SIG-M5 treated with dmso at 0.1 percent for 504 hours (cell line): Measurements from ENCODE around the gene NTM.
"Not testable (repeated sequence)": the region's sequence is repeated elsewhere in the genome, so short reads cannot be mapped to it uniquely, and the experiment has no call there.

Experiments used
- DNase-seq: peaks from one replicate; lab custom pipeline; 2025; ENCODE audit not compliant: unreplicated experiment; lab: John Stamatoyannopoulos, UW

NTM gene

GRCh38 chr11:131906963-131907362 is 536.5 kb downstream of the NTM start:
- DNase-seq: no peak

GRCh38 chr11:131907371-131907770 is 537.0 kb downstream of the NTM start:
- DNase-seq: no peak

DNA sequence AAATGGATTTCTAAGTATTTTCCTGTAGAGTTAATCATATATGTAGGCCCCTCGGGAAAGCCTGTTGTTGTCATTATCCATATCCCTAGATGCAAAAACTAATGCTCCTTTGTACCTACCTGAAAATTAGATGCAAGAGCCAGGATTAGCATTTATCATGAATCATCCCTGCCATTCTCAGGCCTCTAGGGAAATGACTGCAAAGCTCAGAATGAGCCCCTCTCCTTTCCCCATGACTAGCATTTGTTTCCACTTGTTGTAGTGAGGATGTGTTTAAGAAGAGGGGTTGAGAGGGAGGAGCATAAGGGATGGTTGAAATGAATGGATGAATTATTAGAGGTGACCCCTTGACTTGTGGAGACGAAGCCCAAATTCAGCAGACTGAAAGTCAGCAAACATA is 537.9 kb downstream of the NTM start:
- no peak for DNase-seq

DNA sequence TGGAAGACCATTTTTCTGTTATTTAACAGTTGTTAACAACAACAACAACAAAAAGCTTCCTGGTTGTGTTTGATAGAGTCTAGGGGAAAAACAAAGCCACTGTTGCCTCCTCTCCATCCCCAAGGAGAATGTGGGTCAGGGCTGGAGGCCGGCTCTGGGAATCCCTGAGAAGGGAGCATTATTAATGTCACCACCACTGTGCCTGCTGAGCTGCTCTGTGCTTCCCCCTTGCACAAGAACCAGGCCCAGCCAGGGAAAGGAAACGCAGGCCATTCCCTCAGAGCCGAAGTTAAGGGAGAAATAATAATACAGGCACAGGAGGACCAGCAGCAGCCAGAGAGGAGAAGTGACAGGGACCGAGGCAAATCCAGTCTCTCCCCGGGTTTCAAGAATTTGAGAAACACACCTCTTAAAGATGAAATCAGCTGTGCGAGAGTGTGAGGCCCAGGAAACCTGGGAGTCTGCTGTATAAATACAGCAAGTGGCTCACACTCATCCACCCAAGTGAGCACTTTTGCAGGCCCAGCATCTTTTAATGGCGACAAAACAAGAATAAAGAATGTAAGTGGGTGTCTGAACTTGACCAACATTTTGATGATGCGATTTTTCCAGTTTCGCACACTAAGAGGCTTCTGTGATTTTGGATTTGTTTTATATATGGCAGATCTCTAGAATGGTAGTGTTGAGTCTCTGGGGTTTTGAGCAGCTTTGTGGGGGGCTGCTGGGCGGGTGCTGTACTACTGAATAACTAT is 539.2 kb downstream of the NTM start:
- DNase-seq: no peak

- DNase-seq: no peak
Observed at GRCh38 chr11:131910178-131910522, 539.7 kb downstream of the NTM start.

DNA sequence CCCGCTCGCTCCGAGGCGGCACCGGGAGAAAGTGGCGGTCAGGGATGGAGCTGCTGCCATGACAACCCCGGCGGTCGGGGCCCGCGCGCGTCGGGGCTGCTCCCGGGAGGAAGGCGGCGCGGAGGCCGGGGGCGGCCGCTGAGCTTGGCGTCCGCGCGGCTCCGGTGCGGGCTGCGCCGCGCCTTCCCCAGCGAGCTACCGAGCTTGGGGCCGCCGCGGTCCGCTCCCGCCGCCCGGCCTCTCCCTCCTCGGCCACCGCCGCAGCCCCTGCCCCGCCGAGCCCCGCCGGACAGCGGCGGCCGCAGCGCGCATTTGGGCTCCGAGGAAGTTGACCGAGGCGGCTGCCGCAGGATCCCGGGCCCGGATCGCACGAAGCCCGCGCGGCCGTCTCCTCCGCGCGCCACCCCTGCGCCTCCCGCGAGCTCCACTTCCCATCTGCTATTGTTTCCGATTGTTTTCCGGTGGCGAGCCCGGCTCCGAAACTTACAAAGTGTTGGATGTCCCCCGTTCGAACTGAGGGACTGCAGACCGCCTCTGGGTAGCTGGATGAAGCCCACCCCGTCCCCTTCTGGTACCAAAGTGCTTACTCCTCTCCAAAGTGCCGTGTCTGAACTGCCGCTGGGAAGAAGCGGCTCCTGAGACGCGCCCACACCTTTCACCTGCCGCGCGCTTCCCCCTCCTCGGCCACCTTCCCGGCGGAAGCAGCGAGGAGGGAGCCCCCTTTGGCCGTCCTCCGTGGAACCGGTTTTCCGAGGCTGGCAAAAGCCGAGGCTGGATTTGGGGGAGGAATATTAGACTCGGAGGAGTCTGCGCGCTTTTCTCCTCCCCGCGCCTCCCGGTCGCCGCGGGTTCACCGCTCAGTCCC is 540.3 kb downstream of the NTM start:
- no peak for DNase-seq

GRCh38 chr11:131911388-131912032 is 541.1 kb downstream of the NTM start:
- not testable (repeated sequence) for DNase-seq

GRCh38 chr11:131912134-131912533 is 541.7 kb downstream of the NTM start:
- DNase-seq: no peak

DNA sequence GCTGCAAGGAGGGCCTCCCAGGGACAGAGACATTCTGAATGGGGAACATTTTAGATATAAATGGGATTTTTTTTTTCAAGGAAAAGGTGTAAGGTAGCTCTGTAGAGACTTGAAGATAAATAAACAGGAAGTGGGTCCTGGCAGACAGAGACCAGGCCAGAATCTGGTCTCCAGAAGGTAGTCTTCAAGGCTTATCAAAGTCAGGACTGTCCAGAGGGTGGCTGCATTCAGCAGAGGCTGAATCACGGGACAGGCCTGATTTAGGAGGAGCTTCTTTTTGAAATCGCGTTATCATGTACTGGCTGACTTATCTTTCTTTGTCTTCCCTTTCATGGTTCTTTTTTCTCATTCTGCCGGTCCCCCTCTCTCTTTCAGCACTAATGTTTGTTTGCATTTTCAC is 542.9 kb downstream of the NTM start:
- DNase-seq: no peak

GRCh38 chr11:131914361-131914774 is 544.0 kb downstream of the NTM start:
- DNase-seq: no peak

GRCh38 chr11:131916638-131917037 is 546.2 kb downstream of the NTM start:
- DNase-seq: no peak

DNA sequence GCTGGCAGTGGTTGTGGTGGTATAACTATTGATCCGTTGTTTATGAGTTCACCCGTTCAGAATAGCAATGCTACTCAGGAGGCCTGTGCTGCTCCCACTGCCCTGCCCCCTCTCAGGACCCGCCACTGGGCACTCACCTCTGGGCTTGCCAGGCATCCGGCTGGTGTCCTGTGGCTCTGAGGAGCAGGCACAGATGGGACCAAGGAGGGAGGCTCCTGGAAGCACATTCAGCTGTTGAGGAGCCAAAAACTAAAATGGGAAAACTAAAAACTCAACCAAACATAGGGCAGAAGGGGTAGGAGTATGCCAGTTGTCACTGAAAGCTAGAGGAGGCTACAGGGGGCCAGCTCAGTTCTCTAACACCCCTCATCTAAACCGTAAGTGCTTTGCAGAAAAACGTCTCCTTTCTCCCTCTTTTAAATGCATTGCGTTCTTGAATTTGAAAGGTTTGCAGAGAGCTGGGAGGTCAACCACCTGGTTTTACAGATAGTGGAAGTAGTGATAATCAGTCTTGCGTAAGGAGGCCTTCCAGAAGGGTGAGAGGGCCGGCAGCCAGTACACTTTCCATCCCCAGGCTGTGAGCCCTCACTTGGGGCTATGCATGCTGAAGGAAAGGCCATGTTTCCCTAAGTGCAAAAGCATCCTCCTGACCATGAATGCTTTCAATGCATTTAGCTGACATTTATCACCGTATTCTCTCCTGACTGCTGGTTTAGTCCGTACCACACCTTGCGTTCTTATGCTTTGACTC is 547.4 kb downstream of the NTM start:
- no peak for DNase-seq

DNA sequence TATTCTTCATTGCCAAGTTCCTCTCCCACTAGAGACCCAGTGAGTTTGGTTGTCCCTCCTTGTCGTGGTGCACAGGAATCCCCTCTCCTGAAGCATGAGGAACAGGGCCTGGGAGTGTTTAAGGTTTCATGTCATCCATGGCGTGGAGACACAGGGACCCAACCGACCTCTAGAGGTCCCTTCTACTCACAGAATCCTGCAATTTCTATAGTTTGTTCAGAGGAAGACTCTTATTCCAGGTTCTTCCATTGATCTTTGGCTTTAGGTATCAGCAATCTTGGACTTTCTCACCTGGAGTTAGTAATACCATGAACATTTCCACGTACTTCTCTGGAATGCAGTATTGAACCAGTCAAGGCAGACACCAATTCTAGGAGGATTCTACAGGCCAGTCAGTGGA is 548.2 kb downstream of the NTM start:
- DNase-seq: no peak

GRCh38 chr11:131922220-131922619 is 551.8 kb downstream of the NTM start:
- no peak for DNase-seq

GRCh38 chr11:131923309-131923708 is 552.9 kb downstream of the NTM start:
- no peak for DNase-seq

GRCh38 chr11:131924001-131924400 is 553.6 kb downstream of the NTM start:
- no peak for DNase-seq

- no peak for DNase-seq
Observed at GRCh38 chr11:131924457-131925201, 554.2 kb downstream of the NTM start.

DNA sequence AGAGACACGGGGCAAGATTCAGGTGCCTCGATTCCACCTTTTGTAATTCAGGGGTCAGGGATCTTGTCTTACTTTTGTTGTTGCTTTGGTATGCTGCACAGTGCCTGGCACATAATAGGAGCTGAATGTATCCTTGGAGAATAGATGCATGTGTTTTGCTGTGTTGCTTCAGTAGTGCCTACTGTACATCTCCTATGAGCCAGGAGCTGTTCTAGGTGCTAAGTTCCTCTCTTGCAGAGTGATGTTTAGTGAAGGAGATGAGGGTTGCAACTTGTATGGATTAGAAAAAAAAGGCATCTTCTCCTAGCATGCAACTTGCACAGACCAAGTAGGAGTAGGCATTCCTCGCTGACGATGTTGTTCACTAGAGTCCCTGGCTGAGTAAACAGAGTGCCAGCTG is 555.4 kb downstream of the NTM start:
- DNase-seq: no peak

GRCh38 chr11:131928992-131929391 is 558.6 kb downstream of the NTM start:
- DNase-seq: no peak

- DNase-seq: no peak
Observed at GRCh38 chr11:131932584-131933325, 562.3 kb downstream of the NTM start.
